ENCODE data around the gene LOXL3.

LOXL3 gene

GRCh38 chr2:74528600-74529356 lies 25.0 kb downstream of the LOXL3 start:
- DNase-seq (ENCODE audit: low read depth) = no peak

- DNase-seq (ENCODE audit: low read depth) = no peak
Observed at GRCh38 chr2:74527741-74528140, 26.0 kb downstream of the LOXL3 start.

GRCh38 chr2:74526649-74527230 lies 27.0 kb downstream of the LOXL3 start:
- no peak for DNase-seq (ENCODE audit: low read depth)

- no peak for DNase-seq (ENCODE audit: low read depth)
Observed at GRCh38 chr2:74525717-74526648, 27.8 kb downstream of the LOXL3 start, which contains the start of gene DQX1. TSS of gene DQX1 (minus strand) at chr2:74526231. CDS start at chr2:74525729, 502 bp downstream.

- DNase-seq (ENCODE audit: low read depth) = no peak
Observed at GRCh38 chr2:74524955-74525716, 28.6 kb downstream of the LOXL3 start.

GRCh38 chr2:74524005-74524404 lies 29.7 kb downstream of the LOXL3 start:
- no peak for DNase-seq (ENCODE audit: low read depth)

- no peak for DNase-seq (ENCODE audit: low read depth)
Observed at GRCh38 chr2:74522516-74522915, 31.2 kb downstream of the LOXL3 start.

GRCh38 chr2:74516650-74517049 lies 37.1 kb downstream of the LOXL3 start:
- DNase-seq (ENCODE audit: low read depth) = no peak

- DNase-seq (ENCODE audit: low read depth) = no peak
Observed at GRCh38 chr2:74515981-74516633, 37.6 kb downstream of the LOXL3 start.

GRCh38 chr2:74515271-74515980 lies 38.3 kb downstream of the LOXL3 start:
- DNase-seq (ENCODE audit: low read depth) = no peak

- DNase-seq (ENCODE audit: low read depth) = no peak
Observed at GRCh38 chr2:74514368-74515270, 39.1 kb downstream of the LOXL3 start, which contains the start of gene TLX2. TSS of gene TLX2 (plus strand) at chr2:74514450. CDS start at chr2:74514807, 357 bp downstream.

- no peak for DNase-seq (ENCODE audit: low read depth)
Observed at GRCh38 chr2:74513605-74514367, 40.0 kb downstream of the LOXL3 start.

- DNase-seq (ENCODE audit: low read depth) = no peak
Observed at GRCh38 chr2:74512744-74513604, 40.8 kb downstream of the LOXL3 start.

- no peak for DNase-seq (ENCODE audit: low read depth)
Observed at GRCh38 chr2:74511104-74511989, 42.4 kb downstream of the LOXL3 start.

- DNase-seq (ENCODE audit: low read depth) = no peak
Observed at GRCh38 chr2:74510272-74510671, 43.5 kb downstream of the LOXL3 start.

GRCh38 chr2:74507926-74508520 lies 45.7 kb downstream of the LOXL3 start:
- peak; percentile 57 for DNase-seq (ENCODE audit: low read depth)
